K562 (cell line): ENCODE data around the gene MYO3B. TPM values are rescaled to one million over a fixed set of nuclear protein-coding genes. Genes with fewer than 3 reads are reported as not detected.

Experiments used
- ARID2 ChIP-seq: fragments of 450-650 bp; IDR thresholded peaks from 2 replicates; pipeline ENCODE4 v1.6.1; 2017; ENCODE audit warnings: antibody characterized with exemption, mild to moderate bottlenecking
- CBFA2T2 ChIP-seq: fragments of 450-650 bp; conservative IDR thresholded peaks from 2 replicates; pipeline ENCODE4 v1.6.1; 2017; ENCODE audit warnings: mild to moderate bottlenecking
- CREB3L1 ChIP-seq: fragments of 450-650 bp; IDR thresholded peaks from 2 replicates; pipeline ENCODE4 v1.6.1; 2014; ENCODE audit warnings: low read depth, mild to moderate bottlenecking, moderate library complexity, borderline replicate concordance
- DACH1 ChIP-seq: fragments of 450-650 bp; IDR thresholded peaks from 2 replicates; pipeline ENCODE4 v1.6.1; 2018; ENCODE audit not compliant: partially characterized antibody
- ELF1 ChIP-seq: fragments of 200-800 bp; sonication (Bioruptor generic); IDR thresholded peaks from 2 replicates; pipeline ENCODE4 v1.6.1; 2016; ENCODE audit warnings: missing genetic modification characterization, missing compliant biosample characterization
- GABPB2 ChIP-seq: fragments of 250-450 bp; sonication (Bioruptor Pico); conservative IDR thresholded peaks from 2 replicates; pipeline ENCODE4 v1.5.1; 2021; ENCODE audit warnings: mild to moderate bottlenecking
- GATAD2B ChIP-seq: fragments of 450-650 bp; IDR thresholded peaks from 2 replicates; pipeline ENCODE4 v1.6.1; 2017; ENCODE audit warnings: mild to moderate bottlenecking, borderline replicate concordance
- HMG20A ChIP-seq: fragments of 450-650 bp; formaldehyde crosslinking; conservative IDR thresholded peaks from 2 replicates; pipeline ENCODE4 v1.4.0; 2020; ENCODE audit warnings: mild to moderate bottlenecking, mixed read lengths
- HNRNPLL ChIP-seq: fragments of 200-400 bp; formaldehyde crosslinking; IDR thresholded peaks from 2 replicates; pipeline ENCODE4 v1.6.1; 2017; ENCODE audit warnings: low read length, low read depth, mild to moderate bottlenecking; ENCODE audit not compliant: poor library complexity, severe bottlenecking
- HOXB6 ChIP-seq: fragments of 250-450 bp; sonication (Bioruptor Pico); IDR thresholded peaks from 2 replicates; pipeline ENCODE4 v1.5.1; 2022; ENCODE audit warnings: mild to moderate bottlenecking, borderline replicate concordance
- IRF9 ChIP-seq: fragments of 450-650 bp; IDR thresholded peaks from 2 replicates; pipeline ENCODE4 v1.6.1; 2016; ENCODE audit warnings: missing biosample characterization, missing genetic modification characterization
- LEF1 ChIP-seq: fragments of 450-650 bp; IDR thresholded peaks from 2 replicates; pipeline ENCODE4 v1.6.1; 2016; ENCODE audit warnings: mild to moderate bottlenecking
- MTA3 ChIP-seq: fragments of 450-650 bp; formaldehyde crosslinking; IDR thresholded peaks from 2 replicates; pipeline ENCODE4 v1.6.1; 2017; ENCODE audit warnings: mild to moderate bottlenecking, borderline replicate concordance
- PBX2 ChIP-seq, 2 experiments: IDR thresholded peaks in 1 of 2; conservative IDR thresholded peaks in 1 of 2; 2 replicates each; pipeline ENCODE4 v1.6.1; 2016; ENCODE audit warnings: low read depth in 2 of 2, mild to moderate bottlenecking in 1 of 2, missing compliant biosample characterization in 1 of 2, missing genetic modification characterization in 1 of 2, moderate library complexity in 1 of 2
- POLR3A ChIP-seq: IDR thresholded peaks from 2 replicates; pipeline ENCODE4 v1.6.1; 2011; ENCODE audit warnings: borderline replicate concordance, mild to moderate bottlenecking, moderate library complexity; ENCODE audit not compliant: insufficient read length, insufficient read depth; ENCODE audit errors: extremely low read depth
- SRSF3 ChIP-seq: fragments of 200-400 bp; formaldehyde crosslinking; IDR thresholded peaks from 2 replicates; pipeline ENCODE4 v1.6.1; 2016; ENCODE audit warnings: mild to moderate bottlenecking, low read length, moderate library complexity; ENCODE audit not compliant: insufficient read depth
- SRSF9 ChIP-seq: fragments of 200-400 bp; formaldehyde crosslinking; IDR thresholded peaks from 2 replicates; pipeline ENCODE4 v1.6.1; 2017; ENCODE audit warnings: low read depth, low read length, borderline replicate concordance
- TEAD4 ChIP-seq, 2 experiments: sonication (generic) in 1 of 2; formaldehyde crosslinking in 1 of 2; IDR thresholded peaks; 2 replicates each; pipeline versions ENCODE4 v1.6.1 to v1.8.0; 2012 to 2022; ENCODE audit warnings: borderline replicate concordance in 1 of 2, inconsistent platforms in 1 of 2, low read length in 1 of 2, mild to moderate bottlenecking in 1 of 2, missing genetic modification reagents in 1 of 2
- ZNF384 ChIP-seq: IDR thresholded peaks from 2 replicates; pipeline ENCODE4 v1.6.1; 2012; ENCODE audit warnings: low read depth, low read length, improper control_type of control experiment
- ZNF57 ChIP-seq: fragments of 450-650 bp; formaldehyde crosslinking; IDR thresholded peaks from 2 replicates; pipeline ENCODE4 v1.4.0; 2020; ENCODE audit warnings: mild to moderate bottlenecking, moderate library complexity
- polyA plus RNA-seq, 8 experiments: library from polyadenylated mRNA; depleted of rRNA in 4 of 8; stranded (reverse) in 5 of 8; unstranded in 3 of 8; fragments of >200 nt; fragmentation: Nextera tagmentation in 2 of 8; fragmentation: Illumina TruSeq in 1 of 8; extraction: Ambion mirVana in 2 of 8; extraction: Trizol in 1 of 8; gene quantifications; 2 replicates each; pipeline versions ENCODE4 v1.2.1 to v1.2.3, GENCODE V29; 2011 to 2014; ENCODE audit warnings: inconsistent platforms in 1 of 8, missing spikeins in 1 of 8
- total RNA-seq, 7 experiments: library from RNA; depleted of rRNA in 6 of 7; stranded (reverse); fragments of >200 nt in 6 of 7; fragmentation: Illumina TruSeq in 2 of 7; extraction: Trizol in 2 of 7; gene quantifications; 2 replicates each; pipeline versions ENCODE4 v1.2.1 to v1.2.3, GENCODE V29; 2011 to 2021; ENCODE audit warnings: low replicate concordance in 1 of 7

Gene MYO3B
- total and polyA plus RNA-seq, 9 of the 15 experiments (the other 6 are each of a cell fraction or from before 2014, with no cell fraction given), result 2.7 to 6.5 (median 3.6) TPM

- no peak for TF ChIP-seq PBX2 (CRISPR knock-in tag; IDR thresholded peaks at IDR 0.05; ENCODE audit: low read depth)
- TF ChIP-seq PBX2 (tag; conservative IDR thresholded peaks at IDR 0.05; ENCODE audit: low read depth), result peak; percentile 55
- no peak for TF ChIP-seq IRF9
- peak; percentile 52 for TF ChIP-seq CBFA2T2
- TF ChIP-seq ARID2, result no peak
- no peak for TF ChIP-seq GATAD2B
- no peak for TF ChIP-seq ELF1
- TF ChIP-seq CREB3L1, result no peak
- no peak for TF ChIP-seq SRSF9
- TF ChIP-seq DACH1, result no peak
- TF ChIP-seq ZNF384, result no peak
- TF ChIP-seq HNRNPLL, result no peak
- no peak for TF ChIP-seq HOXB6 (CRISPR knock-in tag)
- TF ChIP-seq LEF1, result peak; percentile 49; the same call in 1 of the 2 replicates
- peak; percentile 36; the same call in 1 of the 2 replicates for TF ChIP-seq TEAD4 (IDR thresholded peaks at IDR 0.05; ENCODE audit: low read length)
- TF ChIP-seq TEAD4 (CRISPR knock-in tag; IDR thresholded peaks at IDR 0.05; ENCODE audit: borderline replicate concordance), result no peak
- TF ChIP-seq HMG20A, result no peak
- no peak for TF ChIP-seq POLR3A
- no peak for TF ChIP-seq SRSF3
- TF ChIP-seq MTA3, result no peak
- TF ChIP-seq GABPB2 (CRISPR knock-in tag), result no peak
- TF ChIP-seq ZNF57 (CRISPR knock-in tag), result no peak
Observed at GRCh38 chr2:170651624-170652325, 473.8 kb downstream of the MYO3B start (continued).
